NCI-H2227 treated with DMSO at 0.1 percent for 48 hours (cell line): ENCODE data around the gene DRAXIN.

Experiments
- DNase-seq: peaks from one replicate; lab custom pipeline; 2025; lab: John Stamatoyannopoulos, UW

The DRAXIN gene

GRCh38 chr1:11654939-11655808, 36.3 kb upstream of the DRAXIN start:
- DNase-seq, result no peak

- no peak for DNase-seq
These were observed 33.9 kb upstream of the DRAXIN start for GRCh38 chr1:11657654-11658053.

- no peak for DNase-seq
These were observed 33.0 kb upstream of the DRAXIN start for GRCh38 chr1:11658542-11658941.

- no peak for DNase-seq
These were observed 31.8 kb upstream of the DRAXIN start for GRCh38 chr1:11659748-11660147.

GRCh38 chr1:11661103-11661502, 30.4 kb upstream of the DRAXIN start:
- DNase-seq, result no peak

GRCh38 chr1:11664336-11665065, 27.0 kb upstream of the DRAXIN start:
- DNase-seq, result no peak

- DNase-seq, result no peak
These were observed 23.0 kb upstream of the DRAXIN start for GRCh38 chr1:11668516-11668915.

GRCh38 chr1:11670747-11671146, 20.8 kb upstream of the DRAXIN start:
- no peak for DNase-seq

GRCh38 chr1:11671205-11671543, 20.3 kb upstream of the DRAXIN start:
- no peak for DNase-seq

GRCh38 chr1:11671544-11672286, 19.8 kb upstream of the DRAXIN start:
- DNase-seq, result no peak

- DNase-seq, result no peak
These were observed 18.3 kb upstream of the DRAXIN start for GRCh38 chr1:11673089-11673769.

- no peak for DNase-seq
These were observed 17.0 kb upstream of the DRAXIN start for GRCh38 chr1:11674488-11674887.

GRCh38 chr1:11675325-11675724, 16.2 kb upstream of the DRAXIN start:
- no peak for DNase-seq

- DNase-seq, result no peak
These were observed 15.0 kb upstream of the DRAXIN start for GRCh38 chr1:11676386-11677103.

GRCh38 chr1:11678442-11678841, 13.1 kb upstream of the DRAXIN start:
- no peak for DNase-seq

- peak; percentile 44 for DNase-seq
These were observed 11.0 kb upstream of the DRAXIN start for GRCh38 chr1:11680270-11681070.

GRCh38 chr1:11681071-11681771, 10.3 kb upstream of the DRAXIN start, which contains the start of gene MAD2L2:
MAD2L2 (minus strand) TSS chr1:11681148; CDS start chr1:11680601, 547 bp downstream.
- peak; percentile 91 for DNase-seq

- no peak for DNase-seq
These were observed 9.2 kb upstream of the DRAXIN start for GRCh38 chr1:11682287-11682771.

GRCh38 chr1:11682799-11683198, 8.7 kb upstream of the DRAXIN start:
- no peak for DNase-seq

GRCh38 chr1:11684070-11684469, 7.4 kb upstream of the DRAXIN start:
- DNase-seq, result no peak
